Measurements from ENCODE around the gene OR8G1.
A peak's percentile ranks its signal among the peaks of the same experiment; 100 is the strongest.
"Not testable (repeated sequence)": the region's sequence is repeated elsewhere in the genome, so short reads cannot be mapped to it uniquely, and the experiment has no call there.

Gene OR8G1

DNA sequence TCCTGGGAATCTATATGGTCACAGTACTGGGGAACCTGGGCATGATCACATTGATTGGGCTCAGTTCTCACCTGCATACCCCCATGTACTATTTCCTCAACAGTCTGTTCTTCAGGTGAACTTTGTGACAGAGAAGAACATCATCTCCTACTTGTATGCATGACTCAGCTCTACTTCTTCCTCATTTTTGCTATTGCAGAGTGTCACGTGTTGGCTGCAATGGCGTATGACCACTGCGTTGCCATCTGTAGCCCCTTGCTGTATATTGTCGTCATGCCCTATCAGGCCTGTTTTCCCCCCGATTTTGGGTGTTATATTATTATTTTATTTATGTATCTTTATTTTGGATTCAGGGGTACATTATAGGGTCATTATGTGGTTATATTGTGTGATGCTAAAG lies 2.4 kb upstream of the OR8G1 start:
- no peak for DNase-seq (ENCODE audit: low spot score)

DNA sequence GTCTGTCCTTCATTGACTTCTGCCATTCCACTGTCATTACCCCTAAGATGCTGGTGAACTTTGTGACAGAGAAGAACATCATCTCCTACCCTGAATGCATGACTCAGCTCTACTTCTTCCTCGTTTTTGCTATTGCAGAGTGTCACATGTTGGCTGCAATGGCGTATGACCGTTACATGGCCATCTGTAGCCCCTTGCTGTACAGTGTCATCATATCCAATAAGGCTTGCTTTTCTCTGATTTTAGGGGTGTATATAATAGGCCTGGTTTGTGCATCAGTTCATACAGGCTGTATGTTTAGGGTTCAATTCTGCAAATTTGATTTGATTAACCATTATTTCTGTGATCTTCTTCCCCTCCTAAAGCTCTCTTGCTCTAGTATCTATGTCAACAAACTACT lies 9.0 kb downstream of the OR8G1 start:
- DNase-seq (ENCODE audit: low spot score): not testable (repeated sequence)

DNA sequence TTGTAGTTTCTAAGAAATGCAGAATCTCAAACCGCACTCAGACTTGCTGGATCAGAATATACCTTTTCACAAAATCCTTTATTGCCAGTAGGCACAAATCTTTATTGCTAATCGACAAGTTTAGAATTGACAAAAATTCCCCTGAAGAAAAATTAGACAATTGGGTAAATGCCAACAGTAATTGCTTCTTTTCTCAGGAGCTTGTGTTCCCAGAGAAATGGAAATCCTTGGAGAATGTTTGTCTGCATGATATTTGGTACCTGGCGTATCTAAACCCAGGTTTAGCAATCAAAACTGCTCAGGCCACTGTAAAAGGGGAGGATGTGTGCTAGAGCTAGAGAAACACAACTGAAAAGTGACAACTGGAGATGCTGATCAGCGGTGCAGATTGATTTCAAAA lies 15.2 kb downstream of the OR8G1 start, which contains the start of gene OR8G5:
OR8G5 (plus strand) TSS at position 301 of the 400 bp plus-strand sequence. CDS start 8,556 bp downstream, outside the sequence.
- no peak for DNase-seq (ENCODE audit: low spot score)

DNA sequence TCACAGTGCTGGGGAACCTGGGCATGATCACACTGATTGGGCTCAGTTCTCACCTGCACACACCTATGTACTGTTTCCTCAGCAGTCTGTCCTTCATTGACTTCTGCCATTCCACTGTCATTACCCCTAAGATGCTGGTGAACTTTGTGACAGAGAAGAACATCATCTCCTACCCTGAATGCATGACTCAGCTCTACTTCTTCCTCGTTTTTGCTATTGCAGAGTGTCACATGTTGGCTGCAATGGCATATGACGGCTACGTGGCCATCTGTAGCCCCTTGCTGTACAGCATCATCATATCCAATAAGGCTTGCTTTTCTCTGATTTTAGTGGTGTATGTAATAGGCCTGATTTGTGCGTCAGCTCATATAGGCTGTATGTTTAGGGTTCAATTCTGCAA lies 24.1 kb downstream of the OR8G1 start:
- not testable (repeated sequence) for DNase-seq (ENCODE audit: low spot score)

DNA sequence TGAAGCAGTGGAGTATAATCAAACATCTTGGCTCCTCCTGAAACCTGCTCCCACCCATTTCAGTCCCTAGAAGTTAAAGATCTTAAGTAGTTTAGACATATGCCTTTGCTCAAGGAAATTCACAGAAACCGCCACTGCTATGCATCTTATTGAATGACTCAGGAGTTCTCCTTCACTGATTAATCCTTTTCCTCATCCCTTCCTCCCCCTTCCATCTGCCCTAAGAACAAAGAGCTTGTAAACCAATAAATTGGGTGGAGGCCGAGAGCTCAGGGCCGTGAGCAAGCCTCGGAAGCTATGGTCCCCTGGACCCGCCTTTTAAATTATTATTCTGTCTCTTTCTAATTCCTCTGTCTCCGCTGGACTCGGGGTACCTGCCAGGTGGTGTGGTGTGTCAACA lies 30.0 kb downstream of the OR8G1 start:
- not testable (repeated sequence) for DNase-seq (ENCODE audit: low spot score)

DNA sequence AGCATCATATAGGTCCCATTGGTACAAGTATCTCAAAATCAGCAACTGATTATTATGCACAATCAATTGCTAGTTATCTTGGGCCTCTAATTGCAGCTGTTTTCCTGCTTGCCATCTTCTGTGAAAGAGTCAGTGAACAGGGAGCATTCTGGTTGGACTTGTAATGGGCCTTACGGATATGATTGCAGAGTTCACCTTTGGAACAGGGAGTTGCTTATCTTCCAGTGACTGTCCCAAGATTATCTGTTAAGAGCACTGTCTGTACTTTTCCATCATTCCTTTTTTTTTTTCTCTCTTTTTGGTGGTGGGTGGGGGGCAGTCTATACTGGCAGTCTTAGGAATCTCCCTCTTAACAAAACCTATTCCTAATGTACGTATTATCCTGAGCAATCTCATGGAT lies 33.1 kb downstream of the OR8G1 start:
- DNase-seq (ENCODE audit: low spot score): no peak

DNA sequence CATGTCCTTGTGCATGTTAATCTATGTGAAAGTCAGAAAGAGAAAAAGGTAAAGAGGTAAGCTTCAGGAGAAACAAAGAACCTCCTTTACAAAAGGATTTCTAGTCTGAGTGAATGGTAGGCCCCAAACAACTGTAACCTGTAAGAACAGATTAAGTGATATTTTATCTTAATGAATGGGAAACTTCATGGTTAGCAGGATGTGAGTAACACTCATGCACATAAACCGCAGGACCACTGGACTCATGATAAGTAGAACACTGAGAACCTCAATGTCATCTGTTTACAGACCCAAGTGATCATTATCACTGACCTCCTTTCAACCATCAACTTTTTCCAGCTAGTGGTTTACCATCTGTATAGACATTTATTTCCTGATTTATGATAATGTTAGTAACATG lies 35.2 kb downstream of the OR8G1 start:
- peak; percentile 23 for DNase-seq (ENCODE audit: low spot score)

DNA sequence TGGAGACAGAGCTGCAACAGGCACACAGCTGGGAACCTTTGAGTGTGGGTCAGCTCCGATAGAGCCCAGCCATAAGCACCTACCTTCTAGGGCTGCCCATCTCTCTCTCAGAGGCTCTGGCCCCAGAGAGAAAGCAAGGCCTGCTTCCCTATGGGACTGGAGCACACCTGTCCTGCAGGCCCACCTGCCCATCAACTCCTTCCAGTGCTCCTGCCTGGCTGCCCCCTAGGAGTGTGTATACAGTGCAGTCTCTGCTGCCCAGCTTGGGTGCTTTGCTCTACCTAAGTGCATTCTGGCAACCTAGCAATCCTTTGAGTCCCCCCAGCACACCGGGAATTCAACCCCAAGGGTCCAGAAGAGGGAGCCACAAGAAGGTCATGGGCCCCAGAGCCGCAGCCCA lies 36.3 kb downstream of the OR8G1 start:
- DNase-seq (ENCODE audit: low spot score): no peak

DNA sequence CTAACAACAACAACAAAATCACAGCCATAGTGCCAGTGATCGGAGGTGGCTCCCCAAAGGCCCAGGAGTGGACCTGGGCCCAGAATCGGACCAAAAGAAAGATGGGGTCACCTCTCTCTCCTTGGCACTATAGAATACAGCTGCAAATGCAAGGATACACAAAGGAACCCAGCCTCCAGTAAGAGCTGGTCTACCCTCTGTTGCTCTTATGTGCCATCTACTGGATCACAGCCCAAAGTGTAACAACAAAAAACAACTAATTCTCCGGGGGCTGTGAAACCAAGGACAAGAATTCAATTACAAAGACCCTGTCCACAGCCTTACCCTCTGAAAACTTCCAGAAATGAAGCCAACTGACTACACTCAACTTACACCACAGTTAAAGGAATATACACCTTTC lies 36.9 kb downstream of the OR8G1 start:
- DNase-seq (ENCODE audit: low spot score): no peak

DNA sequence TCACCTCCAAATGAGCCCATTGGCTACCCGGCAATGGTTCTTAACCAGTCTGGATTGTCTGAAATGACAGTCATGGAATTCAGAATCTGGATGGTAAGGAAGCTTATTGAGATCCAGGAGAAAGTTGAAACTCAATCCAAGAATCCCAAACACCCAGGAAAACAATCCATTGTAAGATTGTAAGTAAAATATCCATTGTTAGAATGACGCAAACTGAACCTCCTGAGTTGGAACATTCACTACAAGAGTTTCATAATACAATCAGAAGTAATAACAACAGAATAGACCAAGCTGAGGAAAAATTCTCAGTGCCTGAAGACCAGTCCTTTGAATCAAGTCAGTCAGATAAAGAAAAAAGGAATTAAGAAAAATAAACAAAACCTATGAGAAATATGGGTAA lies 37.4 kb downstream of the OR8G1 start:
- no peak for DNase-seq (ENCODE audit: low spot score)

DNA sequence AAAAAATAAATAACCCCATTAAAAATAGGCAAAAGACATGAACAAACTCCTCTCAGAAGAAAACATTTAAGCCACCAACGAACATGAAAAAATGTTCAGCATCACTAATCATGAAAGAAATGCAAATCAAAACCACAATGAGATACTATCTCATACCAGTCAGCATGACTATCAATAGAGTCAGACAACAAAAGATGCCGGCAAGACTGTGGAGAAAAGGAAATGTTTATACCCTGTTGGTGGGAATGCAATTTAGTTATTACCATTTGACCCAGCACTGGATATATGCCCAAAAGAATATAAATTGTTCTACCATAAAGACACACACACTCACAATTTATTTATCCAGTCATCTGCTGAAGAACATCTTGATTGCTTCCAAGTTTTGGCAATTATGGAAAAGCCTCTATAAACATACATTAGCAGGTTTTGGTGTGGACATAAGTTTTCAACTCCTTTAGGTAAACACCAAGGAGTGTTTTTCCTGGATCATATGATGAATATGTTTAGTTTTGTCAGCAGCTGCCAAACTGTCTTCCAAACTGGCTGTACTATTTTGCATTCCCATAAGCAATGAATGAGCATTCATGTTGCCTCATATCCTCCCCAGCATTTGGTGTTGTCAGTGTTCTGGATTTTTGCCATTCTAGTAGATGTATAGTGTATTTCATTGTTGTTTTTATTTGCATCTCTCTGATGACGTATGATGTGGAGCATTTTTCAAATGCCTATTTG lies 44.9 kb downstream of the OR8G1 start:
- DNase-seq (ENCODE audit: low spot score): no peak

DNA sequence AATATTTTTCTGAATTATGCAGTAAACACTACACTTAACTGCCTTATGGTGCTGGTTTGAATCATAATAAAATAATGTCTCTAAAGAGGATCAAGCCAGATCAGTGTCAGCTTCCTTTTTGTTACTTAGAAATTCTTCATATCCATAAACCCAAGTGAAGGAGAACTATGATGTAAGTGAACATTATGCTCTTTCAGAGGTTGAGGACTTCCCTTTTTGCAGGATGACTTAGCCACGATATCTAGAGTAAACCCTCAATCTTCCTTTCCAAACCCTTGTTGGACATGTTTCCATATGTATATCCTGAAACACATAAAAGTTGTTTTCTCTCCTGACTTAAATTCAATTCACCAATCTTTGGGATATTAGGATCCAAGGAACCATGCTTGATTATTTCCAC lies 53.8 kb downstream of the OR8G1 start:
- no peak for DNase-seq (ENCODE audit: low spot score)

DNA sequence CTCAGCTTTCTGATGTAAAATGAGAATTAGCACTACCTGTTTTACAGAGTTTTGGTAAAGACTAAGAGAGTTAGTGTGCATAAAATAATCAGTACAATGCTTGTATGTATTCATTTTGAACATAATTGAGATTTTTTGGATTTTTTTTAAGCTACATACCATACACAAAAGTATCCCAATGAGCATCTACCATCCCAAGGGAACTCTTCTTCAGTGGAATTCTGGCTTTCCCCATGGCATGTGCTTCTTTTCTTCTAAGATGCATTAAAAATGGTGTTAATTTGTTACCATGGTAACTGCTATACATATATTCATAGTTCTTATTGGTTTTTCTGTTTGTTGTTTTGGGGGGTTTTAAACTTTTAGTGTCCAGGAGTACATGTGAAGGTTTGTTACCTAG lies 55.1 kb downstream of the OR8G1 start:
- no peak for DNase-seq (ENCODE audit: low spot score)

DNA sequence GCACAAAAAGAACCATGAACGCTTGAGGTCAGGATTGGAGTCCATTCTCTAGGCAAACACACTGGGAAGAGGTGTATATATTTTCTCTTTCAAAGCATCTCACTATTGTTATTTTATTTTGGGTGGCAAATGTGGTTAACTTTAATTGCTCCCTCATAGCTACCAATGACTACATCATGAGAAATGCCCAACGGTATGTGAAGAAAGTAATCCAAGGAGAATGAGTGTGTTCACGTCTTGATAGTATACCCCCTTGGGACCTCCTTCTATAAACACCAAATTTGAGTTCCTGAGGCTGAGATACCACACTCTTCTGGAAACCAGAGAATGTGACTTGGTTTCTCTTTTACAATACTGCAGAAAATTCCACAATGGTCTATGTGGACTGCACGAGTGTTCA lies 57.0 kb downstream of the OR8G1 start:
- DNase-seq (ENCODE audit: low spot score): no peak

DNA sequence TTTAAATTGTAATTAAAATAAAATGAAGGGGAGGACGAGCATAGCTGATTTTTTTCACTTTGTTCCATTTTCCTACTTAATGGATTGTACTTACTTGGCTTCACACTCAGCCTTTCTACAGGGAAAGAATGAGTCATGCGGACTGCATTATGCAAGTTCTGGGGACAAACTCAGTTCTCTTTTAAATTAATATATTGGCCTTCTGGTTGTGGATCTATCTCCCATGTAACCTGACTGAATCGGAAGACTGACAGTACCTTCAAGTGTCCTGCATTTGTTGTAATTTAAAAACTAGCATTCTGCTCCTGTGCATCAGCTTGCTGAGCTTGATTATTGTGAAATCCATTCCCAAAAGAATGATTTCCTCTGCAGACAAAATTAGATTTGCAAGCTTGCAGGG lies 60.7 kb downstream of the OR8G1 start:
- no peak for DNase-seq (ENCODE audit: low spot score)

DNA sequence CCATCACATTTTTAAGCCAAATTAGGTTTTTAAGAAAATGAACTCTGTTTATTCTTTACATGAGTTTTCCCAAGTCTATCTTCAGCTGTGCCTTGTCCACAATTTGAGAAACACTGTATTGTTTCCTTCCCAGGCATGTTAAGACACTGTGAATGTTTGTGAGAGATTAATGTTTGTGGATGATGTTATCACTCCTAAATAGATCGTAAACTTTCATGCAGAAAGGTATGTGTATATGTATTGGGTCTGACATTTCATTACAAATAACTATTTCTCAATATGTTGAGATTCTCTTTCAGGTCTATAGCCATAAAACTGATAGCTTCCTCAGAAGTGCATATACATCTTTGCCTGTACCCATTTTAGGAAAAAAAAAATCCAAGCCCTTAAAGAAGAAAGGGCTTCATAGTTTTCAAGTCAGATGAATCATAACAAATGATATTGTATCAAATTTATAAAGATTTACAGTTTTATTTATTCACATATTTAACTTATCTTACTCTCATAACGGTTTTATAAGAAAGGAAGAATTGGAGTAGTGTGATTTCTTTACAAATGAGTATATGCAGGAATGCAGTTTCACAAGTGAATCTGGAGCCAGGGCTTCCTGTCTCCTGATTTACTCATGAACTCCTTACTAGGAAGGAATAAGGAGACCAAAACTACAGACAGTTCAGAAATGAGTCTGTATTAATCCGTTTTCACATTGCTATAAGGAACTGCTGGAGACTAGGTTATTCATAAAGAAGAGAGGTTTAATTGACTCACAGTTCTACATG lies 61.6 kb downstream of the OR8G1 start:
- no peak for DNase-seq (ENCODE audit: low spot score)
